HT-29 (cell line): ENCODE data around the gene ONECUT1. TPM values are rescaled to one million over a fixed set of nuclear protein-coding genes. Genes with fewer than 3 reads are reported as not detected.
A peak's percentile ranks its signal among the peaks of the same experiment; 100 is the strongest.

Experiments
- DNase-seq: peaks from one replicate; pipeline ENCODE4 v3.0.0-alpha.2; 2015; ENCODE audit warnings: low spot score
- total RNA-seq: library from RNA; depleted of rRNA; stranded (reverse); fragments of >200 nt; shearing (Covaris generic); gene quantifications from 2 replicates; pipeline ENCODE4 v1.2.3, GENCODE V29; 2014

ONECUT1 gene
- total RNA-seq, 1 experiment from 2014 or later: not detected

- DNase-seq: no peak
Measured at GRCh38 chr15:52733696-52734255, 56.4 kb downstream of the ONECUT1 start.

GRCh38 chr15:52733088-52733487 is 57.0 kb downstream of the ONECUT1 start:
- no peak for DNase-seq

DNA sequence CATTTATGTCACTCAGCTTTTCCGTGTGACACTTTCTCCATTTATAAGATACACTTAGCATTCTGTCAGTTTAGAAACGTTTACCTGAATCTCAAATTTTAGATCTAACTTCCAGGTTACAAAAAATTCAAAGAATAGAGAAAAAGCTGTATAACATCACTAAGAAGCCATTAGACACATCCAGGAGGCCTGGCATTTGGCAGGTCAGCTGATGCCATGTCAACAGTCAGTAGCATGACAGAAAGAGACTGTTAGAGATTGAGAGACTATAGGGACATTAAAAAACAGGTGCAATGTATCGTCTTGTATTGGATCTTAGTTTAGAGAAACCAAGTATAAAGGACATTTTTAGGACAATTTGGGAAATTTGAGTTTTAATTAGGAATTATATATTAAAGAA is 57.6 kb downstream of the ONECUT1 start:
- no peak for DNase-seq

DNA sequence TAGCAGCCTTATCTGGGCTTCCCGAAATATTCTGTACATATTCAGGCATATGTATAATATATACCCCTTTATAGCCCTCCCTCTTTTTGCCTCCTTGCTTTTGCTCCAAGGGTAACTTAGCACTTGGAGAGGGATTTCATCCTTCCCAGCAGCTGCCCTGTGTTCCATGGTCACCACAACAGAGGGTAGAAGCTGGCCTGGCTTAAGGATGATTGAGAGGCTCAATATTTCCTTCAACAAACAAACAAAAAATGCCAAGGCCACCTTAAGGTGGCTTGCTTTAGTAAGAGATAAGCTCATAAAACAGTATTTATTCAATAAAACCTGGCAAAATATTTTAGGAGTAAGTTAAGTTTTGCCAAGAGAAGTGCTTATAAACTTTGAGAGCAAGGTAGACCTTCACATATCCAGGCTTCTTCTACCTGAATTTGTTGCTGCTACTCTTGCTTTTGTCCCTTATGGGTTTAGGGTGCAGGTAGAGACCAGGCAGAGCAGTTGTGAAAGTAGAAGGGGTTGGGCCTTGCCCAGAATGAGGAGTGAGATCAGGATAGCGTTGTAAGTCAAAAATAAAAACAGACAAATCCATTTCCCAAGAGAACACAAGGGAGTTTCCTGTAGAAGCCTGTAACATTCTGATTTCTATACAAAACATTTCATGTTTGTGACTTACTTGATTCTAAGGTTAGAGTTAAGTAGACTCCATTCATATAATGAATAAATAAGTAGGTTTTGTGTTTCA is 58.2 kb downstream of the ONECUT1 start:
- DNase-seq: no peak

DNA sequence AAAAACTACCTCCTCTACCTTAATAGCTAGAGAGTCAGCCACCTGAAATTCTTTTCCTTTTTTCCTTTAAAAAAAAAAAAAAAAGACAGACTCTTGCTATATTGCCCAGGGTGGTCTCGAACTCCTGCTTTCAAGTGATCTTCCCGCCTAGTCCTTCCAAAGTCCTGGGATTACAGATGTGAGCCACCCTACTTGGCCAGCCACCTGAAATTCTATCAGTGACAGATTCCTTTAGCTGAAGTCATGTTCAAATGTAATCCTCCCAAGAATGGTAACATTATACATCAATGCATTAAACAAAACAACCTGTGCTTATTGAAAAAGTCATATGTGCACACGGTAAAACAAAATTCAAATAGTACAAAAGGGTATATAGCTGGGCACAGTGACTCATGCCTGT is 59.1 kb downstream of the ONECUT1 start:
- DNase-seq: no peak

DNA sequence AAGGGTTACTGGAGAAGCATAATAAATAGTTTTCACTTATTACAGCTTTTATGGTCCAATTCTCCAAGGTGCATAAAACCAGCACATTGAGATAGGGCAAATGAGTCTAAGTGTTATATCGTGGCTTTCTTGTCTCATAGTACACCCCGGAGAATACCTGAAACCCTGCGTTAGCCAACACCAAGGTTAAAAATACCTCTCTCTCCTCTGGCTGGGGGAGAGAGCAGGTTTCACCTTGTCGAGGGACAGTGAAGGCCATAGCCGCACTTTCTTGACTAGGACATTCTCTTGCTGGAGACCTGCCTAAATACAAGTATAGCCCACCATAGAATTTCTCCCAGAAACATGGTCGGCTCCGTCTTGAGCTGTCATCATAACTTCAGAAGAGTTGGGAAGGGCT is 59.5 kb downstream of the ONECUT1 start:
- DNase-seq: no peak

DNA sequence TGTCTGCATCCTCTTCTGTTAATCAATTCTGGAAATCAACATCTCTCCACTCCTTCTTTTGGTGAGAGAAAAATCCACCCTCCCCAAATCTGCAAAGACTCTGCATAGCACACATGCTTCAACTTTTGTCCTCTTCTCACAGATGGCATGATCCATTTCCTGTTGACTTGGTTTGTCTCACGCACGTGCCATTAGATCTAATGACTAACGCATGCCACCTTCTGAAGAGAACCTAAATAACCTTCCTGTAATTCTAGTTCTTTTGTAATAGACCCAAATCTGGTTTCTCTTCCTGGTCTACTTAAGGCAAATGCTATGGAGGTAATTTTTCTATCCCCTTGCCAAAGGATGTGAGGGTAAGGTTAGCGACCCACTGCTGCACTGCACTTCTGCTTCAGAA is 60.0 kb downstream of the ONECUT1 start:
- DNase-seq: no peak

GRCh38 chr15:52728899-52729298 is 61.2 kb downstream of the ONECUT1 start:
- DNase-seq: no peak

GRCh38 chr15:52727815-52728214 is 62.3 kb downstream of the ONECUT1 start:
- no peak for DNase-seq

GRCh38 chr15:52726195-52726594 is 63.9 kb downstream of the ONECUT1 start:
- DNase-seq: no peak

GRCh38 chr15:52718551-52718950 is 71.6 kb downstream of the ONECUT1 start:
- DNase-seq: no peak

DNA sequence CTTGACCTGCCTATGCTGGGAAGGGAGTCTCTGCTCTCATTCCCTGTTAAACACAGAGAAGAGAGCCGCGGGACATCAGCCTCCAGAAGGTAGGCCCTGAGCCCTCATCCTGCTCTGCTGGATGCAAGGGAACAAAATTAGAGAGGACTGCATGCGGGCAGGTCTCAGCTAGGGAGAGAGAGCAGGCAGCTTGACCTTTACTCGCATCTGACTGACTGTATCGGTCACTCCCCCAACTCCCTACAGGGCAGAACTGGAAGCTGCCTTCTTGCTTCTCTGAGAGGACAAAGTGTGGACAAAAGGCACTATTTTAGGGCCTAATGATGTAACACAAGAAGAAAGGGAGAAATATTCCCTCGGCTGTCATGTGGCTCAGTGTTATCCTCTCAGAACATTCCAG is 72.2 kb downstream of the ONECUT1 start:
- DNase-seq: no peak

DNA sequence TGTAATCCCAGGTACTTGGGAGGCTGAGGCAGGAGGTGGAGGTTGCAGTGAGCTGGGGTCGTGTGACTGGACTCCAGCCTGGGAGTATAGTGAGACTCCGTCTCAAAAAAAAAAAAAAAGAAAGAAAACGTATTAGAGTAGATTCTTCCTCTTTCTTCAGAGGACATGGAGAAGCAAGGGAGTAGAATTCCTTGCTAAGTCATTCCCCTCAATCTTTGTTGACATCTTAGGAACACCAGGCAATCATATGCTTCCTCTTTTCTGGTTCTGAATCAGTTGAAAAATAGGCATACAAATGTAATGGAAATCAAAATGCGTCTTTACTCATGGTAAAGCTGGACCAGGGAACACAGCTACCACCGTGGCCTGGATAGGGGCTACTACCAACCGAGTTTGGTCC is 72.7 kb downstream of the ONECUT1 start:
- DNase-seq: no peak

GRCh38 chr15:52716536-52716935 is 73.6 kb downstream of the ONECUT1 start:
- no peak for DNase-seq

- DNase-seq: no peak
Measured at GRCh38 chr15:52715411-52715810, 74.7 kb downstream of the ONECUT1 start.

- DNase-seq: no peak
Measured at GRCh38 chr15:52714968-52715367, 75.2 kb downstream of the ONECUT1 start.

DNA sequence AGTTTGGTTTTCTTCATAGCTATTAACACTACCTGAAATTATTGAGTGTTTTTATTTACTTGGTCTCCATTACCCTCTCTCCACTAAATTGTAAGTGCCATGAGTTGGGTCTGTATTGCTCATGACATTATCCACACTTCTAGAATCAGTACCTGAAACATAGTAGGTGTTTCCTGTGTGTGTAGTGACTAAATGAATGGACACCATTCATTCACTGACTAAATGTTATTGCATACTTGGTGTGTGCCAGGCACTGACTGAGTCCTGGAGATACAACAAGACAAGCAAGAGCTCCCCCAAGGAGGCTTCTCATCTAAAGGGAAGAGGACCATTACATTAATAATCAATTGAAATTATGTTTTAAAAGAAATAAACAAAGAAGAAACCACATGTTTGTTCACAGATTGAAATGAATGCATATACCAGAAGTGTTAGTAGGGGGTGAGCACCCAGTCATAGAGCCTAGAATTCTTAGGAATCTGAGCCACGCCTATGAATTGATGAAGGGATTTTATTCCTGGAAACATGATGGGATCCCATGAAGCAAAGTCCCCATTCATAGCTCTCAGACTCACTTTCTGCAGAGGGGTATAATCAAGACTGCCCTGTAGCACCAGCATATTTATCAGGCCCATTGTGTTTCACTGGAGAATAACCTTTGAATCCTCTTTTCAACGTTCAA is 79.3 kb downstream of the ONECUT1 start:
- no peak for DNase-seq

DNA sequence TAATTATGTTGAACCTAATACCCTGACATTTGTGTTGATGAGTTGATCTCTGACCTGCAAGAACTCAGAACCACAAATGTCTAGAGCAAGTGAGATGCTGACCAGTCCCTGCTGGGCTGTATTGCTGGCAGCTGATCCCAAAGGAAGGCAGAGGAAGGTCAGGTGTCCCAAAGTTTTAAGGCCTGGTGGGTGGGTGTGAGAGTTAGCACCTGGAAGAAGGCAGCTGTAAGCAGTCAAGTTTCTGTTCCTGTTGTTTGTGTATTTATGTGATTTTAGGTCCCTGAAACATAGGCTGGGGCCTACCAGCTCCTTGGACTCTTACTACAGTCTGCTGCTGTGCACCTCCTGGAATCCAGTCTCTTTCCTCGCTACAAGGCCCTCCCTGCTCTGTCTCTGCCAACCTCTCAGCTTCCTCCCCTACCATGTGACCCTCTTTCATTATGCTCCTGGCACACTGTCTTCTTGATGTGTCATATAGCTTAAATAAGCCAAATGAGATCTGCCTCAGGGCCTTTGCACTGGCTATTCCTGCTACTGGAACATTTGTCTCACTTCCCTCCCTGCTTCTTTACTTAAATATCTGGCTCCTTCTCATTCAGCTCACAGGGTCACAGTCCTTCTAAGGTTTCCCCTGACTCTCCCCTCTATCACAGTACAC is 80.0 kb downstream of the ONECUT1 start:
- DNase-seq: no peak

- DNase-seq: peak; percentile 56
Measured at GRCh38 chr15:52709187-52709981, 80.8 kb downstream of the ONECUT1 start.
